GM18498 (cell line): Measurements from ENCODE around the gene CIC.

Experiments used
- ATAC-seq: cut with Tn5 transposase; IDR thresholded peaks from one replicate; pipeline ENCODE4 v1.9.1; 2021; ENCODE audit warnings: mild to moderate bottlenecking, moderate library complexity; ENCODE audit not compliant: unreplicated experiment

The CIC gene

DNA sequence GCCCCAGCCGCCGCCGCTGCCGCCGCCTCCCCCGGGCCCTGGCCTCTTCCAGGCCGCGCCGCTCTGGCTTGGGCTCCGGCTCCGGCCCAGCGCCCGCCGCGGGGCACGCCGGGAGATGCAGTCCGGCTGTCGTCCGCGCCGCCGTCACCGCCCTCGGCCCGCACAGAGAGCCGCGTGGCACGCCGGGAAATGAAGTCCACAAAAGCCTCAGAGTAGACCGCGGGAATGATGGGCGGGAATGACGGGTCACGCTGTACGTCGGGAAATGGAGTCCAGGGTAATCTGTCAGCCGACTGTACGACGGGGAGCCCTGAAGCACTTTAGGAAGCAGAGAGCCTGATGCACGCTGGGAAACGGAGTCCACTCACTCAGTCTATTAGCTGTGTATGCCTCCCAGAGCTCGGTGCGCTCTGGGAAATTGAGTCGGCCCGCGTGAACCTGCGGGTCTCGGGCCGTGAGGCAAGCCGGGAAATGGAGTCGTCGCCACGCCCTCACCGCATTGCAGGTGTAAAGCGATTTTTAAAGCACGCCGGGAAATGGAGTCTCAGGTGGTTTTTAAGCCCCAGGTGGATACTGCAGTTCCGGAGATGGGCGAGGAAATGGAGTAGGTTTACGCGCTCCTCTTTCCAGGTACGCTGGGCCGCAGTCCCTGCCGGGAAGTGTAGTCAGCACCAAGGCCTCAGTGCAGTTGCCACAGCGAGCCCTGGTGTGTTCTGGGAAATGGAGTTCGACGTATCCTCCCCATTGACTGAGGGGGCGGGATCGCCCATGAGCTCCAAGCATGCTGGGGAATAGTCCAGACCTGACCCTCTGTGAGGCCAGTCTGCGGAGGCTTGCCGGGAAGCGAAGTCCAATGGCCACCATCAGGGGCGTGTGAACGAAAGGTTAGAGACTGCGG, 26.3 kb upstream of the CIC start, which contains the start of gene GSK3A:
TSS of gene GSK3A (minus strand) at position 91 of the 898 bp plus-strand sequence. CDS start 137 bp downstream, outside the sequence.
- ATAC-seq = peak; percentile 66

DNA sequence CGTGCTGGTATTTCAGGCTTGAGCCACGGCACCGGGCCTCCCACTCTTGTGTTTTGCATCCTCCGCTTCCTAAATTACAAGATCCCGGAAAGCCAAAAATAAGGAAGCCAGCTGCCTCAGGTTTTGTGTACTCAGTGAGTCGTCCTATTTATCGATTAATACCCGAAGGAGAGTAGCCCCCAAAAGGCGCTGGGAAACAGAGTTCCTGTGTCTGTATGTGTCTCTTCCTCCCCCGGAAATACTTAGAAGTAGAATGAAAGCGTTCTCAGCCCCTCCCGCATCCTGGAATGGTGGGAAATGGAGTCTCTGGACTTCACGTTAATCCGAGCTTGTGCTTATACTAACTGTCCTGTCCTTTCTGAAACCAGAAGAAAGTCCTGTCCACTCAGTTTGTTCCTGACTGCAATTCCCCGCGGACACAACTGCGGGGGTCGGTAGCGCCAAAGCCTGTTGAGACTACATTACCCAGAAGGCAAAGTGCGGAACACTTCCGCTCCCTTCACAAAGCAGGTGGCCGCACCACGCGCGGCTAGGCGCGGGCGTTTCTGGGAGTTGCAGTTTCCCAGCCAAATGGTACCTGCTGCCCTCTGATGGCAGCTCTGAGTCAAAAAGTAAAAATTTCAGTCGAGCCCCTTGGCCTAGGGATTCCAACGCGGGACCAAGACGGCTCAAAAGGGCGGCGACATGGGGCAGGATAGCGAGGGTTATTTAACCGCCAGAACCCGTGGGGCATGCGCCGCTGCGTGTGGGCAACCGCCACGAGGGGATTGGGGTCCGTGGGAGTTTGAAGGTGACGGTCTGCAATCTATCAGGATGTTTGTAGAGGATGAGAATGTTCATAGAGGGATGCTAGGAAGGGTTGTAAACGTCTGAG, 24.5 kb upstream of the CIC start:
- peak; percentile 38 for ATAC-seq

DNA sequence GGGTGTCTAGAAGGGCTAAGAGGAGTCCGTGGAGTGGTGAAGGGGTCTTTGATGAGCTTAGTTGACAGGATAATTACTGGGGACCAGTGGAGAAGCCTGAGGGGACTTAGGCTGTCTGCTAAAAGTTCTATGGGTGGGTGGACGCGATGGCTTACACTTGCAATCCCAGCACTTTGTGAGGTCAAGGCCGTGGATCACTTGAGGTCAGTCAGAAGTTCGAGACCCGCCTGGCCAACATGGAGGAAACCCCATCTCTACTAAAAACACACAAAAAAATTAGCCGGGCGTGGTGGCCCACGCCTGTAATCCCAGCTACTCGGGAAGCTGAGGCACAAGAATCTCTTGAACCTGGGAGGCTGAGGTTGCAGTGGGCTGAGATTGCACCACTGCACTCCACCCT, 23.8 kb upstream of the CIC start:
- ATAC-seq = no peak

DNA sequence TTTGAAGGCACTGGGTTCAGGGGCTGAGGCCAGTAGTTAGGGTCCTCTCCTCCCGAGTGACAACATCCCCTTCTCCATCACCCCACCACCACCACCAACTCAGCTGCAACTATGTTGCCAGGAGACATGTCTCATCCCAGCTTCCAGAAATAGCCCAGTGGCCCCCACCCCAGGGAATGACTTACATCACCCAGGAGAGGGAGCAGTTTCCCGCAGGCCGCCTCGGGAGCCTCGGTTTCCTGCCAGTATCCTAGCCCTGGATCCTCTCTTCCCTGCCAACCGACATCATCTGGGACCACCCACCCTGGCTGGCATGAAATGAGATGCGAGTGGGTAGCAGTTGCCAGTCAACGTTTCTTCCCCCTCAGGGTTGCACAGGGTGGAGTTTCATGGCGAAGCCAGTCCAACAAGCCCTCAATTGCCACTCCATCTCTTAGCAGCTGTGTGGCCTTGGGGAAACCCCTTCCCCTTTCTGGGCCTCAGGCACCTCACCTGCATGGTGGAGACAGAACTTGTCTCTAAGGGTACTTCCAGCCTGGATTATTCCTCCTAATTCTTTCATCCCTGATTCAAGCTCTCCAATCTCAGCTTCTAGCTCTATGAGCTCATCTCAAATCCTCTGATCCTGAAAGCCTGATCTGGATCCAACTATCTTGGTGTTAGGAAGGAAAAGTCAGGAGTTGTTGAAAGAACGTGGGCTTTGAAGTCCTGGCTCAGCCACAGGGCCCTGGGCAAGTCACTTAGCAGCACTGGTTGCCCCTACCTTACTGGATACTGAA, 22.7 kb upstream of the CIC start:
- ATAC-seq = no peak

DNA sequence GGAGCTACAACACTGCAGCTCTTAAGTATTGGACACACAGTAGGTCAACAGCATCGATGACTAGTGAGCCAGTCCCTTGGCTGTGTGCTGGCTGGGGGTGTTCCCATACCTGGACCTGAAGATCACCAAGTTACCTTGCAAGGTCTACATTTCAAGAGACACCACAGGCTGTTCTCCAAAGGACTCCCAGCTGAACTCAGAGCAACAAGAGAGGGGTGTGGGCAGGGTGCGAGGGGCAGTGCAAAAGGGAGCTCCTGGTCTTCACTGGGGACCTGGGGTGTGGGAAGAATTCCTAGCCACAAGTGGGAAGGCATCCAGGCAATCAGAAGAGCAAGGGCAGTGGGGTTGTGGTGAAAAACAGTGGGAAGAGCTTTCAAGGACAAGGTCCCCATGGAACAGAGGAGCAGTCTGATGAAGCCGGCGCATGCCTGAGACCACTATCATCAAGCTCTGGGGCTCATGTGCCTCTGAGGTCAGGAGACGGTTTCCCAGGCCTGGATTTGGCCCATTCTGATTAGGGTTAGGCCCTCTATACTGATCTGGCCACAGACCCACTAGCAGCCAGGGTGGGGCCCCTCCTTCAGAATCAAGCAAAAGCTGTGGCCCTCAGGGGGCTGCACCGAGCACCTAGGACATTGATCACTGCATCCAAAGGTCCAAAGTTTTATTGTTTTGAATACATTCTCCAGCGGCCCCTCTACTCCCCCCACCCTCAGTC, 22.0 kb upstream of the CIC start:
- ATAC-seq = no peak

DNA sequence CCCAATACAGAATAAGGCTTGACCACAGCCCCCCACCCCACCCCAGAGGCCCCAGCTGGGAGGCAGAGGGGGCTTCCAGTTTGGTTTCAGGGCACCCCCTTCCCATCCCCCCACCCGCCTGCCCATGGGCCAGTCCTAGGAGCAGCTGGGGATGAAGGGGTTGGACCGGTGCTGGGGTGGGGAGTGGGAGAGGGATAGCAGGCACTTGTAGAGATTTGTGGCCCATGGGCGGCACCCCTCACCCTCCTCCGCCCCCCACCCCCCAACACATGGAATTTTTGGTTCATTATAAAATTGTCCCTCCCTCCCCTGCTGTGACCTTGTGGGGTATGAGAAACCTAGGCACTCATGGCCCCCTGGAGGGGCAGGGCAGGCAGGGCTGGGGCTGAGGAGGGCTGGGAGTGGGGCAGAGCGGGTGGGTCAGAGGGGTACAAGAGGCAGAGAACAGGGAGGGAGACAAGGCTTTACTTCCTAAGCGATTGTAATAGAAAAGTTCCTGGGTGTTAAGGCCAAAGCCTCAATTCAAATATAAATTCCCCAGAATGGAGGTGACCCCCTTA, 21.3 kb upstream of the CIC start:
- ATAC-seq = no peak

DNA sequence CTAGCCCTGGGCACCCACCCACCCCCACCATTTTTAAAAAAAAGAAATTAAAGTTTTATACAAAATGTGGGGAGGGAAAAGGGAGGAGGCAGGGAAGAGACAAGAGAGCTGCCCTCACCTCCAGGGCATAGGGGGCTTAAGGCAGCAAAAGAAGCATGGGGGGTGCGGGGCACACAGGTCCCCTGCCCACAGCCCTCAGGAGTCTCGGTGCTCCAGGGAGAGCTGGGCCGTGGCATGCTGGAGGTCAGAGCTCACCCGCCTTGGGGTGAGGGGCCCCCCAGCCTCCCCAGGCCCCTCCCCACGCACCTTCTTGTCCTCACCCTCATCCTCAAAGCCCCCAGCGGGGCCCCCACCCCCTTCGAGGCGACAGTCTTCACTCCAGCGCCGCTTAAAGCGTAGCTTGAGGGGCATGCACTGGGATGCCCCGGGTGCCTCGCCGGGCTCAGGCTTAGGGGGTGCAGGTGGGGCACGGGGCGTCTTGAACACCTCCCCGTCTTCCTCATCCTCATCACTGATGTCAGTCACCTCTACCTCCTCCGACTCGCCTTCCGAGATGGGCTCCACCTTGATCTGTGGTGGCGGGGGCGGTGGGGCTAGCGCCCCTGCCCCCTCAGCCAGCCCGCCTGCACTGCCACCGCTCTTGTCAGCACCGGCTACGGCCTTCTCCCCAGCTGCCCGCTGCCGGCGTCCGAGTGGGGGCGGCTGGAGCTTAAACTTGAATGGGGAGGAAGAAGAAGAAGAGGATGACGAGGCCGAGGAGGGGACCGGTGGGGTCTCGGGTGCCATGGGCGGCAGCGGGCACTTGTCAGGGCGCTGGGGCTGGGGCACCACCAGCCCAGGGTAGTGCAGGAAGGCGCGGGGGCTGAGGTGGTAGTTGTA, 20.5 kb upstream of the CIC start:
- ATAC-seq = no peak

DNA sequence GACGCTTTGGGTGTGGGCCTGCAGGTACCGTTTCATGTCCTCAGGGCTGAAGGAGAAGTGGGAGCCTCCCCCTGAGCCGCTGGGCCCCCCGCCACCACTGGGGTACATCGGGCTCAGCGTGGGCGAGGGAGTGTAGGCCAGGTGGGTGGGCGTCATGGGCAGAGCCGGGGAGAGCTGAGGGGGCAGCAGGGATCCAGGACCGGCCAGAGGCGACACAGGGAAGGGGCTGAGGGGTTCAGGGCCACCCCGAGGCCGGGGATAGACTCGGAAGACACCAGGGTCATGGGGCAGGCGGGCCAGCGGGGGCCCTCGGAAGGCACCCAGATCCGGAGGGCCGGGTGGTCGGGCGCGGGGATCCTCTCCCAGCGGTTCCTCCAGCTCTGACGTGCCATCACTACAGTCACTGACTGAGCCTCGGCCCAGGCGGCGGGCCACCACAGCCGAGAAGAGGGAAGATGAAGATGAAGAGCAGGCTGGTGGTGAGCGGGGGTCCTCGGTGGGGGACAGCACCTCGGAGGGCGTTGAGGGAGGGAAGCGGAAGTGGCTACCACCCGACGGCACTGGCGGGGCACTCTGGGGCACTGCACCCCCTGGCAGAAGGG, 19.8 kb upstream of the CIC start:
- no peak for ATAC-seq

DNA sequence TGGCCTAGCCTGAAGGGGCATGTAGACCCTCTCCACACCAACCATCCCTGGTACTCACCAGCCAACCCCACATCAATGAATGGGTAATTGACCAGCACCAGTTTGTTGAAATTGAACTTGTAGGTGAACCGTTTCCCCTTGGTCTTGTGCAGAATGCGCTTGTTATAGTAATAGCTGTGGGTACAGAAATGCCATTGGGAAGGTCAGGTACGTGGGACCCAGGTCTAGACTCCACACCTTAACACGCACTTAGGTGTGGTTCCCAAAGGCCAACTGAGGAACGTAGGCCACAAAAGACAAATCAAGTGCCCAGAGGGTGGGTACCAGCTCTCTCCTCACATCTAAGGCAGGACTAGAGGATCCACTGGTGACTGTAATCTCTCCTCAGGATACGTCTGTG, 19.3 kb upstream of the CIC start:
- ATAC-seq = no peak

DNA sequence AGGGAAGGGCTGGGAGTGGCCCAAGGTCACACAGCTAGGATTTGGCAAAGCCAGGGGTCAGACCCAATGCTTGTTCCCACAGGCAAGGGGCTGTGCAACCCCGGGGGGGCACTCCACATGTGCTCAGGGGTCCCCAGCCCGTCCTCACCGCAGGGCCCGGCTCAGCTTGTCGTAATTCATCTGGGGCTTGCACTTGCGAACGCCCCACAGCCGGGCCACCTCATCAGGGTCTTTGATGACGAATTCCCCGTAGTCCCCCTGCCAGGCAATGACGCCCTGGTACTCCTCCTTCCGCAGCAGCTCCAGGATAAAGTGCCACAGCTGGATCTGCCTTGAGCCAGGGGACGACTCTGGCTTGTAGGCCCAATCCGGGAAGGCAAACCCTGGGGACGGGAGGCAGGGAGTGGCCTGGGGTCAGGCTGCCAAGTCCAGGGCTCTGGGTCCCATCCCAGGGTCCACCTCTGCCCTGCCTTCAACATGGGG, 18.8 kb upstream of the CIC start:
- no peak for ATAC-seq

DNA sequence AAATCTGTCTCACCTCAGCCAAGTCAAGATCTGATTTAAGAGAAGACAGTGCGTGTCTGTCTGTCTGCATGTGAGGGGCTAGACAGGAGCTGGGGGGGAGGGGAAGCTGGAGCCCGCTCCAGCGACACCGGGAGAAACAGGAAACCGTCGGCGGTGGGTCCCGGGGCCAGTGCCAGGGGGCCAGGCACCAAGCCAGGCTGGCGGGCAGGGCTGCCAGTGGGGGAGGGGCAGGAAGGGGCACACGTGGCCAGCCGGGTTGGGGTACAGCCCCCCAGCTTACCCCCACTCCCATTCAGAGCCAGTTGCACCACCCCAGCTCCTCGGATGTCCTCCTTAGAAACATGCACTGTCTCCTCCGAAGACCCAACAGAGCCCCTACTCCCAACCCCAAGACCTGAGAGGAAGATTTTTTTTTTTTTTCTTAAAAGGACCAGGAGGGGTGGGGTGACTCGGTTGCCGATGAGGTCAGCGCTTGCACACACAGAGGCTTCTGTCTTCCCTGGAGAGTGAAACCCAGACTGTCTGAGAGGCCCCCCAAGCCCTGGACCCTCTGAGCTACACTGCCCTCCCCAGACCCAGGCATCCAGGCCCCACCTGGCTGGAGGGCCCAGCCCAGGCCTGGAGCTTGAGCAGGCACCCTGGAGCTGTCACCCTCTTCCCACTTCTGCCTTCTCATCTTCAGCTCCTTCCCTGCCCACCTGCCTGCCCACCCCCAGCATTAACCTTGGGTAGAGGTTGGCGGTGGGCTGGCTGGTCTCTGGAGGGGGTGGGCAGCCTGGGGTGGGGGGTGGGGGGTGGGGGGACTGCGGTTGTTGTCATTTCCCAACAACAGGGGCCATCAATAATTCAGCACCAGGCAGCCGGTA, 18.2 kb upstream of the CIC start:
- ATAC-seq = no peak

DNA sequence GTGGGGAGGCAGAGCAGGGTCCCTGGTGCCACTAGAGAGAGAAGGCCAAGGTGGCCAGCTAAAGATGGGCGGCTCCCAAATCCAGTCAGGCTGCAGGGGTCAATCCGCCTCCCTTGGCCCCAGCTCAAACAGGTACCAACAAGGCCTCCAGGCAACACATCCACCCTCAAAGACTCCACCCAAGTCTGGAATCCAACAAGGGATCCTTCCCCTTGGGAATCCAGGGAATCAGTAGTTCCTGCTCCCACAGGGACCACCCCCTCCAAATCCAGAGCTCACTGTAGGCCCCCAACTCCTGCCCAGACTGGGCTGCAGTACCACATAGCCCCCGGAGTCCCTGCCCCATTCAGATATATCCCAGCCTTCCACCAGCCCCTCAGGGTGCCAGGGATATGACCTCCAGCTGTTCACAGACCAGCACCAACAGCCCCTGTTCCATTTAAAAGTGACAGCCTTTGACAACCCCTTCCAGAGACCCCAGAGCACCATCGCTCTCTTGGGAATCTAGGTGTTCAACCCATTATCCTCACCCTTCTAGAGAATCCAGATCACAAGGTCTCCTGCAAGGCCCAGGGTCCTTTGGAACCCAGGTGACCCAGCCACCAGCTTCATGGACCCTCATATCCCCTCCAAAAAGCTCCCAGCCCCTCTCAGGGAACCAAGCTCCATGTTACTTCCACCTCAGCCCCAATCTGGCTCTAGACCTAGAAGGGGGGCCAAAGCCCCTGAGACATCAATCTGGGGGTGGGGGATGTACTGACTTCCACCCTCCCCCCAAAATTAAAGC, 17.3 kb upstream of the CIC start:
- no peak for ATAC-seq

DNA sequence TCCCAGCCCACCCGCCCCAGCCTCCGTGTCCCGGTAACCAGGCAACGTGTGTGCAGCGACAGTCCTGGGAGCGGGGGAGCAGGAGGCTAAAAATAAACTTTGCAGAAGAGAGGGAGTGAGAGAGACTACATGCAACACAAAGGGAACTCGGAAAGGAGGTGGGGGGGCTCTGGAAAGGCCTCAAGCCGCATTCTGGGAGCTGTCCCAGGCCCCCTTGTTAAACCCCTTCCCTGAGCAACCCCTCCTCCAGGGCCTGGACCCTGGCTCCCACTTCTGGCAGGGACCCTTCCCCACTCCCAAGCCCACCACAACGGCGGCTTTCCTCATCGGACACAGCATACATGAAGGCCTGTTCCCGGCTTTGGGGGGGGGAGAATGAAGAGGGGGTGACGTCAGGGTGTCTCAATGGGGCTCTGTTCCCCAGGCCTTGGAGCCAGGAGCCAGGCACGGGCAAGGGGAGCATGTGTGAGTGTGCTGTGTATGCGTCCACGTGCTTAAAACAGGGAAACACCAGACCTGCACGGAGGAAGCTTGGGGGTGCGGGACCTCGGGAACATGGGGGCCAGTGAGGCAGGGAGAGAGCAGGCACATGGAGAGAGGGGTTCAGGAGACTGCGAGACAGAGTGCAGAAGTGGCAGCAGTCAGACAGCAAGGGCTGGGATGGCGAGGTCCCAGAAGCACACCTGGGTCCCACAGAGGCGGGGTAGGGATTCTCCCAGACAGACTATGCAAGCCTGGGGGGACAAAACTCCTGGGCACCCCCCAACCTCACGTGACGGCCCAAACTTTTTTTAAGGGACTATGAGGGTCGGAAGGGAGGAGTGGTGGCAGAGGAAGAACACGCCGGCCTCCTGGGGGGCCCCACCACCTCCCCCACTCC, 16.4 kb upstream of the CIC start:
- ATAC-seq = no peak

DNA sequence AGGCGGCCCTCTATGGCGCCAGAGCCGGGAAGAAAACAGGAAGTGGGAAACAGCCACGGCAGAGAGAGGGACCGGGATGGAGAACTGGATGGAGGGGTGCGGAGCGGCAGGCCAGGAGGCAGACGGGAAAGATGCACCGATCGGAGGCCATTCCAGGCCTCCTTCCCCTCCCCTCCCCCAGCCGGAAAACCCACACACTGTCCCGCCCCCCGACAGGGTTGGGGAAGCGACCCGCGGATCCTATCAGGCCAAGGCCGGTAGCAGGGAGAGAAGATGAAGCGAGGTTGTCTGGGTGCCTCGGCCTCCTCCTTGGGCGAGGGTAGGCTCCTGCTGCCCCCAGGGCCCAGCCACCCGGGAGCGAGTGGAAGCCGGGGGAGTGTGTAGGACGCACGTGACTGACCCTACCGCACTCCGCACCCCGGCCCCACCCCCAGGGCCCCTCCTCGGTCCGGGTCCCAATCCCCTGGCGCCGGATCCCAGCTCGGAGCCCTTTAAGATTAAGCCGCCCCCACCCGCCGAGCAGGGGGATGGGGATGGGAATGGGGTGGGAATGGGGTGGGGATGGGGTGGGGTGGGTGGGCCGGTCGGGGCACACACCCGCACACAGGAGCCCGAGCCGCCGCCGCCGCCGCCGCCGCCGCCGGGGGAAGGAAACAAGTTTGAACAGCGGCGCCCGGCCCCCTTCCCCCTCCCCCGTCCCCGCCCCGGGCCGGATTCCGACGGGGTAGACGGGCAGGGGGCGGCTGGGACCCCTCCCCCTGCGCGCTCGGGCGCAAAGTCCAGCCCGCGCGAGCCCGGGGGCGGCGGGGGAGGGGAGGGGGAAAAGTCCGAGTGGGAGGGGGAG, 15.6 kb upstream of the CIC start:
- ATAC-seq = peak; percentile 15
